Endodermal cell (in vitro differentiated cells): Measurements from ENCODE around the gene ZHX3. TPM values are rescaled to one million over a fixed set of nuclear protein-coding genes. Genes with fewer than 3 reads are reported as not detected.

Source experiments
- DNase-seq: peaks from one replicate; pipeline ENCODE4 v3.0.0-alpha.2; 2017
- H3K27ac ChIP-seq: 2 replicates; pipeline ENCODE4 v1.5.1; 2013; ENCODE audit warnings: mild to moderate bottlenecking, low read depth, low read length, moderate library complexity
- H3K27me3 ChIP-seq: 2 replicates; pipeline ENCODE4 v1.6.1; 2013; ENCODE audit warnings: mild to moderate bottlenecking, low read length, moderate library complexity; ENCODE audit not compliant: insufficient read depth, control insufficient read depth, poor library complexity, severe bottlenecking
- H3K36me3 ChIP-seq: 2 replicates; pipeline ENCODE4 v1.7.0; 2013; ENCODE audit warnings: mild to moderate bottlenecking, low read length, moderate library complexity; ENCODE audit not compliant: control insufficient read depth, insufficient read depth
- H3K4me1 ChIP-seq: one replicate; pipeline ENCODE4 v1.7.0; 2013; ENCODE audit warnings: low read length; ENCODE audit not compliant: control insufficient read depth, insufficient read depth
- H3K4me3 ChIP-seq: 2 replicates; pipeline ENCODE4 v1.5.1; 2013; ENCODE audit warnings: mild to moderate bottlenecking, low read length, moderate library complexity
- H3K9ac ChIP-seq: 2 replicates; pipeline ENCODE4 v1.6.1; 2013; ENCODE audit warnings: mild to moderate bottlenecking, low read length, moderate library complexity; ENCODE audit not compliant: poor library complexity, severe bottlenecking; ENCODE audit errors: extremely low read depth
- H3K9me3 ChIP-seq: 2 replicates; pipeline ENCODE4 v1.6.1; 2013; ENCODE audit warnings: mild to moderate bottlenecking, low read length, moderate library complexity; ENCODE audit not compliant: control insufficient read depth
- H3K27ac Mint-ChIP-seq: 2 replicates; pipeline ENCODE4 v1.8.0; 2020; ENCODE audit warnings: mixed read lengths
- H3K27me3 Mint-ChIP-seq: 2 replicates; pipeline ENCODE4 v1.8.0; 2021; ENCODE audit warnings: mild to moderate bottlenecking, mixed read lengths; ENCODE audit not compliant: insufficient read depth
- H3K36me3 Mint-ChIP-seq: 2 replicates; pipeline ENCODE4 v1.8.0; 2020; ENCODE audit warnings: low read depth, mixed read lengths
- H3K4me1 Mint-ChIP-seq: 2 replicates; pipeline ENCODE4 v1.8.0; 2020; ENCODE audit warnings: mixed read lengths
- H3K4me3 Mint-ChIP-seq: 2 replicates; pipeline ENCODE4 v1.8.0; 2020; ENCODE audit warnings: mild to moderate bottlenecking, moderate library complexity, mixed read lengths
- H3K9me3 Mint-ChIP-seq: 2 replicates; pipeline ENCODE4 v1.8.0; 2020; ENCODE audit warnings: mild to moderate bottlenecking, mixed read lengths
- WGBS, 2 experiments: methylation state at CpG; one replicate each; pipeline versions ENCODE4 v1.1.5 to v1.1.7; 2013; ENCODE audit warnings: missing lambda C conversion rate in 2 of 2, mixed read lengths in 1 of 2; ENCODE audit not compliant: insufficient coverage in 1 of 2, insufficient read length in 1 of 2; 5-methylcytosine and 5-hydroxymethylcytosine counted together
- total RNA-seq, 2 donors: library from RNA; stranded (reverse); fragmentation: NEBNext Ultra II Directional in 1 of 2; extraction: Animal tissue kit (Norgen Biotek cat#: 25700) in 1 of 2; gene quantifications; 2 replicates in 1 of 2; 3 replicates in 1 of 2; pipeline ENCODE4 v1.2.1, GENCODE V29; 2021
- TF ChIP-seq, protein P1 (sequence below): fragments of 200-600 bp; sonication (generic); conservative IDR thresholded peaks from 2 replicates; pipeline ENCODE4 v1.5.0; 2021; ENCODE audit warnings: antibody characterized with exemption, mild to moderate bottlenecking

The ZHX3 gene
- total RNA-seq, 2 donors from 2014 or later: 5.4 to 5.5 TPM

DNA sequence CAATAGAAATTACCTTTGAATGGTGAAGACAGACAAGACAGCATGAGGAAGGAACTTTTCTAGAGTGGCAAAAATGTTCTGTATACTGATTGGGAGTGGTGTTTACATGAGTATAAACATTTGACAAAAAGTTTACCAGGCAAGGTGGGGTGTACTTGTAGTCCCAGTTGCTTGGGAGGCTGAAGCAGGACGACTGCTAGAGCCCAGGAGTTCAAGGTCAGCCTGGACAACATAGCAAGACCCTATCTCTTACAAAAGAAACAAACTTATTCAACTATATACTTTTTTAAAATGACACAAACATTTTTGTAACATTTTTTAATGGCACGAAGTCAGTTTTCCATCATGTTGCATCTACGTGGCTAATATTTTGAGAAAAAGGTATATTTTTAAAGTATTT lies 40.5 kb downstream of the ZHX3 start:
- 73% methylated on average over 2 of the region's 3 CpGs; no CpG with 5 or more reads in 1 of the 2 experiments for WGBS, 2 experiments
- H3K9me3 Mint-ChIP-seq: no peaks in the 10 kb centered on the region
- H3K4me3 Mint-ChIP-seq: no peak overlapping the region
- TF ChIP-seq, protein P1, sequence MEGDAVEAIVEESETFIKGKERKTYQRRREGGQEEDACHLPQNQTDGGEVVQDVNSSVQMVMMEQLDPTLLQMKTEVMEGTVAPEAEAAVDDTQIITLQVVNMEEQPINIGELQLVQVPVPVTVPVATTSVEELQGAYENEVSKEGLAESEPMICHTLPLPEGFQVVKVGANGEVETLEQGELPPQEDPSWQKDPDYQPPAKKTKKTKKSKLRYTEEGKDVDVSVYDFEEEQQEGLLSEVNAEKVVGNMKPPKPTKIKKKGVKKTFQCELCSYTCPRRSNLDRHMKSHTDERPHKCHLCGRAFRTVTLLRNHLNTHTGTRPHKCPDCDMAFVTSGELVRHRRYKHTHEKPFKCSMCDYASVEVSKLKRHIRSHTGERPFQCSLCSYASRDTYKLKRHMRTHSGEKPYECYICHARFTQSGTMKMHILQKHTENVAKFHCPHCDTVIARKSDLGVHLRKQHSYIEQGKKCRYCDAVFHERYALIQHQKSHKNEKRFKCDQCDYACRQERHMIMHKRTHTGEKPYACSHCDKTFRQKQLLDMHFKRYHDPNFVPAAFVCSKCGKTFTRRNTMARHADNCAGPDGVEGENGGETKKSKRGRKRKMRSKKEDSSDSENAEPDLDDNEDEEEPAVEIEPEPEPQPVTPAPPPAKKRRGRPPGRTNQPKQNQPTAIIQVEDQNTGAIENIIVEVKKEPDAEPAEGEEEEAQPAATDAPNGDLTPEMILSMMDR: no peak
- H3K27ac Mint-ChIP-seq: no peak overlapping the region
- Histone ChIP-seq H3K9ac (no peak overlapping the region), H3K9me3 (no peaks in the 10 kb centered on the region), H3K36me3 (no peaks in the 10 kb centered on the region), H3K27ac (no peak overlapping the region), H3K4me1 (no peaks in the 10 kb centered on the region), H3K4me3 (no peak overlapping the region), H3K27me3 (peaks cover 5% of the 10 kb centered on the region)
- peaks cover 7% of the 10 kb centered on the region for H3K4me1 Mint-ChIP-seq
- no peak for DNase-seq
- no peaks in the 10 kb centered on the region for H3K36me3 Mint-ChIP-seq
- H3K27me3 Mint-ChIP-seq: no peaks in the 10 kb centered on the region

DNA sequence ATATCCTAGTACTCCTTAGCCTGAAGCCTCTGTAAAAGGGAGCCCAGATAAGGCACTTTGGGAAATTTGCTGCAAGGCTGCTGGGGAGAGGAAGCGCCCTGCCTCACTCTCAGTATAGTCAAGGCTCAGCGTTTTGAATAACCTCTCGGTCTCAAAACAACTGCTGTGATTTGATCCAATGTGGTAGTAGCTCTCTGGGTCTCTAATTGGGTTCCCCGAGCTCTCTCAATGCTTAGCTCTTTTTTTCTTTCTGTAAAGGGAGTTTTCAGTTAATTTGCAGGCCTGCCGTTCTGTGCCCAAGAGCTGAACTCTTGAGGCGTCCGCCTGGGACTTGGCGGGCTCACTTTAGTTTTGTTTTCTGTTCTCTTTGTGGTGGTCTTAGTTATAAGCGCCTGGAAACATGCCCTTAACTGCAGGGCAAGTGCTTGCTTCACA lies 41.2 kb downstream of the ZHX3 start:
- Histone ChIP-seq H3K27me3 (peaks cover 5% of the 10 kb centered on the region), H3K9ac (no peak overlapping the region), H3K36me3 (no peaks in the 10 kb centered on the region), H3K4me1 (no peaks in the 10 kb centered on the region), H3K4me3 (no peak overlapping the region), H3K27ac (no peak overlapping the region), H3K9me3 (no peaks in the 10 kb centered on the region)
- no peak overlapping the region for H3K4me3 Mint-ChIP-seq
- no peak overlapping the region for H3K27ac Mint-ChIP-seq
- TF ChIP-seq, protein P1: no peak
- H3K4me1 Mint-ChIP-seq: peaks cover 7% of the 10 kb centered on the region
- H3K27me3 Mint-ChIP-seq: no peaks in the 10 kb centered on the region
- DNase-seq: no peak
- no peaks in the 10 kb centered on the region for H3K9me3 Mint-ChIP-seq
- 80 to 82% methylated on average over 4 to 9 of the region's 9 CpGs for WGBS, 2 experiments
- H3K36me3 Mint-ChIP-seq: no peaks in the 10 kb centered on the region

- TF ChIP-seq, protein P1: no peak
- Mint-ChIP-seq H3K4me3 (no peak overlapping the region), H3K36me3 (no peaks in the 10 kb centered on the region), H3K27ac (no peak overlapping the region), H3K9me3 (no peaks in the 10 kb centered on the region), H3K27me3 (no peaks in the 10 kb centered on the region), H3K4me1 (peaks cover 7% of the 10 kb centered on the region)
- WGBS, 2 experiments: 94 to 100% methylated on average over 4 of the region's 4 CpGs
- no peak overlapping the region for H3K4me3 ChIP-seq
- no peak for DNase-seq
- H3K9ac ChIP-seq: no peak overlapping the region
- H3K27ac ChIP-seq: no peak overlapping the region
- no peaks in the 10 kb centered on the region for H3K36me3 ChIP-seq
- H3K4me1 ChIP-seq: no peaks in the 10 kb centered on the region
- no peaks in the 10 kb centered on the region for H3K9me3 ChIP-seq
- H3K27me3 ChIP-seq: peaks cover 5% of the 10 kb centered on the region
Measured at GRCh38 chr20:41275301-41275731, 42.2 kb downstream of the ZHX3 start.
